Fibroblast of skin of left quadriceps (primary cell): Measurements from ENCODE around the gene PCDHA13.
"Not testable (repeated sequence)": the region's sequence is repeated elsewhere in the genome, so short reads cannot be mapped to it uniquely, and the experiment has no call there.

Source experiments
- DNase-seq, 2 experiments: peaks; one replicate each; pipeline ENCODE4 v3.0.0-alpha.2; 2013; ENCODE audit warnings: low read depth in 2 of 2

The PCDHA13 gene, protein sequence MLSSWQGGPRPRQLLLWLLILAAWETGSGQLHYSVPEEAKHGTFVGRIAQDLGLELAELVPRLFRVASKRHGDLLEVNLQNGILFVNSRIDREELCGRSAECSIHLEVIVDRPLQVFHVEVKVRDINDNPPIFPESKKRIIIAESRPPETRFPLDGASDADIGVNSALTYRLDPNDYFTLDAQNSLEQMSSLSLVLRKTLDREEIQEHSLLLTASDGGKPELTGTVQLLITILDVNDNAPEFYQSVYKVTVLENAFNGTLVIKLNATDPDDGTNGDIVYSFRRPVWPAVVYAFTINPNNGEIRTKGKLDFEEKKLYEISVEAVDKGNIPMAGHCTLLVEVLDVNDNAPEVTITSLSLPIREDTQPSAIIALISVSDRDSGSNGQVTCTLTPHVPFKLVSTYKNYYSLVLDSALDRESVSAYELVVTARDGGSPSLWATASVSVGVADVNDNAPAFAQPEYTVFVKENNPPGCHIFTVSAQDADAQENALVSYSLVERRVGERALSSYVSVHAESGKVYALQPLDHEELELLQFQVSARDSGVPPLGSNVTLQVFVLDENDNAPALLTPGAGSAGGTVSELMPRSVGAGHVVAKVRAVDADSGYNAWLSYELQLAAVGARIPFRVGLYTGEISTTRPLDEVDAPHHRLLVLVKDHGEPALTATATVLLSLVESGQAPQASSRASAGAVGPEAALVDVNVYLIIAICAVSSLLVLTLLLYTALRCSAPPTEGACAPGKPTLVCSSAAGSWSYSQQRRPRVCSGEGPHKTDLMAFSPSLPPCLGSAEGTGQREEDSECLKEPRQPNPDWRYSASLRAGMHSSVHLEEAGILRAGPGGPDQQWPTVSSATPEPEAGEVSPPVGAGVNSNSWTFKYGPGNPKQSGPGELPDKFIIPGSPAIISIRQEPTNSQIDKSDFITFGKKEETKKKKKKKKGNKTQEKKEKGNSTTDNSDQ

DNA sequence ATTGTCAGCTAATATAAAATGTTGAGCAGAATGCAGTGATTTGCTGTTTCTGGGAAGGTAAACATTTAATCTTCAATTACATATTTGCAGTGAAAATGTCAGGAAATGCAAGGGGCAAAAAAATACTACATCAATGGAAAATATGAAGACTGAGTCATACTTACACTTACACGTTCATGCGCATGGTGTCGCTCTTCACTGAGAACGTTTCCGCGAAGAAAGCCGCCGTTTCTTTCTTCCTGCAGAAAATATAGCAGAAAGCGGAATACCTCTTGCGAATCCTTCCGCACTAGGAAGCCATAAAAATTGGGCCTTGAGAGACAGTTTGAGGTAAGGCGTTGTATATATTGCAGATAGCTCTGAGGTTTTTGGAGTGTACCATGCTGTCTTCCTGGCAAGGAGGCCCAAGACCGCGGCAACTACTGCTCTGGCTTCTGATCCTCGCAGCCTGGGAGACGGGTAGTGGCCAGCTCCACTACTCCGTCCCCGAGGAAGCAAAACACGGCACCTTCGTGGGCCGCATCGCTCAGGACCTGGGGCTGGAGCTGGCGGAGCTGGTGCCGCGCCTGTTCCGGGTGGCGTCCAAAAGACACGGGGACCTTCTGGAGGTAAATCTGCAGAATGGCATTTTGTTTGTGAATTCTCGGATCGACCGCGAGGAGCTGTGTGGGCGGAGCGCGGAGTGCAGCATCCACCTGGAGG lies at the start of gene PCDHA13:
Gene PCDHA13, plus strand, starts transcription at position 236 of the 702 bp plus-strand sequence. Its CDS starts 145 bp downstream, at position 381.
- no peak for DNase-seq

DNA sequence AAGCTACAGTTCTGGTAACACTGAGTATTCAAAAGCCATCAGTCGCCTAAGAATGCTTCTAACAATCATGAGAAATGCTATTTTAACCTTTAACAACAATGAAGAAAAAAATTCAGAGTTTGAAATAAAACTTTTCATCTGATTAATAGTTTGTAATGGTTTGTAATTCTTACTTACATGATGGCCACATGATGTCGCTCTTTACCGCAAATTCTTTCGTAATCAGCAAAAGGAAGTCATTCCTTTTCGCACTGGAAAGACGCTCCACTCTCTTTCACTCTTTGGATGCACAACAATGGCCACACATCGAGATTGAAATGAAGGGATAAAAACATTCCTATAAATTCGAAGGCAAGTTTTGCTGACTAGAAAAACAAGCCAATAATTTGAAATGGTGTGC lies 47.9 kb upstream of the PCDHA13 start, which contains the start of gene PCDHA7:
Gene PCDHA7, plus strand, starts transcription at position 277 of the 400 bp plus-strand sequence. Its CDS starts 115 bp downstream, at position 392.
- peak in 1 of 2 experiments; percentile 1 for DNase-seq

DNA sequence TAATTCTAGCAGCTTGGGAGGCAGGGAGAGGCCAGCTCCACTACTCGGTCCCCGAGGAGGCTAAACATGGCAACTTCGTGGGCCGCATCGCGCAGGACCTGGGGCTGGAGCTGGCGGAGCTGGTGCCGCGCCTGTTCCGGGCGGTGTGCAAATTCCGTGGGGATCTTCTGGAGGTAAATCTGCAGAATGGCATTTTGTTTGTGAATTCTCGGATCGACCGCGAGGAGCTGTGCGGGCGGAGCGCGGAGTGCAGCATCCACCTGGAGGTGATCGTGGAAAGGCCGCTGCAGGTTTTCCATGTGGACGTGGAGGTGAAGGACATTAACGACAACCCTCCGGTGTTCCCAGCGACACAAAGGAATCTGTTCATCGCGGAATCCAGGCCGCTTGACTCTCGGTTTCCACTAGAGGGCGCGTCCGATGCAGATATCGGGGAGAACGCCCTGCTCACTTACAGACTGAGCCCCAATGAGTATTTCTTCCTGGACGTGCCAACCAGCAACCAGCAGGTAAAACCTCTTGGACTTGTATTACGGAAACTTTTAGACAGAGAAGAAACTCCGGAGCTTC lies 47.4 kb upstream of the PCDHA13 start:
- not testable (repeated sequence) for DNase-seq

DNA sequence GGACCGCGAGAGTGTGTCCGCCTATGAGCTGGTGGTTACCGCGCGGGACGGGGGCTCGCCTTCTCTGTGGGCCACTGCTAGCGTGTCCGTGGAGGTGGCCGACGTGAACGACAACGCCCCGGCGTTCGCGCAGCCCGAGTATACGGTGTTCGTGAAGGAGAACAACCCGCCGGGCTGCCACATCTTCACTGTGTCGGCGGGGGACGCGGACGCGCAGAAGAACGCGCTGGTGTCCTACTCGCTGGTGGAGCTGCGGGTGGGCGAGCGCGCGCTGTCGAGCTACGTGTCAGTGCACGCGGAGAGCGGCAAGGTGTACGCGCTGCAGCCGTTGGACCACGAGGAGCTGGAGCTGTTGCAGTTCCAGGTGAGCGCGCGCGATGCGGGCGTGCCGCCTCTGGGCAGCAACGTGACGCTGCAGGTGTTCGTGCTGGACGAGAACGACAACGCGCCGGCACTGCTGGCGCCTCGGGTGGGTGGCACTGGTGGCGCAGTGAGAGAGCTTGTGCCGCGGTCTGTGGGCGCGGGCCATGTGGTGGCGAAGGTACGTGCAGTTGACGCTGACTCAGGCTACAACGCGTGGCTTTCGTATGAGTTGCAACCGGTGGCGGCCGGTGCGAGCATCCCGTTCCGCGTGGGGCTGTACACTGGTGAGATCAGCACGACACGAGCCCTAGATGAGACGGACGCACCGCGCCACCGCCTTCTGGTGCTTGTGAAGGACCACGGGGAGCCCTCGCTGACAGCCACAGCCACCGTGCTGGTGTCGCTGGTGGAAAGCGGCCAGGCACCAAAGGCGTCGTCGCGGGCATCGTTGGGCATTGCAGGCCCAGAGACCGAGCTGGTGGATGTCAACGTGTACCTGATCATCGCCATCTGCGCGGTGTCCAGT lies 46.1 kb upstream of the PCDHA13 start:
- no peak for DNase-seq

DNA sequence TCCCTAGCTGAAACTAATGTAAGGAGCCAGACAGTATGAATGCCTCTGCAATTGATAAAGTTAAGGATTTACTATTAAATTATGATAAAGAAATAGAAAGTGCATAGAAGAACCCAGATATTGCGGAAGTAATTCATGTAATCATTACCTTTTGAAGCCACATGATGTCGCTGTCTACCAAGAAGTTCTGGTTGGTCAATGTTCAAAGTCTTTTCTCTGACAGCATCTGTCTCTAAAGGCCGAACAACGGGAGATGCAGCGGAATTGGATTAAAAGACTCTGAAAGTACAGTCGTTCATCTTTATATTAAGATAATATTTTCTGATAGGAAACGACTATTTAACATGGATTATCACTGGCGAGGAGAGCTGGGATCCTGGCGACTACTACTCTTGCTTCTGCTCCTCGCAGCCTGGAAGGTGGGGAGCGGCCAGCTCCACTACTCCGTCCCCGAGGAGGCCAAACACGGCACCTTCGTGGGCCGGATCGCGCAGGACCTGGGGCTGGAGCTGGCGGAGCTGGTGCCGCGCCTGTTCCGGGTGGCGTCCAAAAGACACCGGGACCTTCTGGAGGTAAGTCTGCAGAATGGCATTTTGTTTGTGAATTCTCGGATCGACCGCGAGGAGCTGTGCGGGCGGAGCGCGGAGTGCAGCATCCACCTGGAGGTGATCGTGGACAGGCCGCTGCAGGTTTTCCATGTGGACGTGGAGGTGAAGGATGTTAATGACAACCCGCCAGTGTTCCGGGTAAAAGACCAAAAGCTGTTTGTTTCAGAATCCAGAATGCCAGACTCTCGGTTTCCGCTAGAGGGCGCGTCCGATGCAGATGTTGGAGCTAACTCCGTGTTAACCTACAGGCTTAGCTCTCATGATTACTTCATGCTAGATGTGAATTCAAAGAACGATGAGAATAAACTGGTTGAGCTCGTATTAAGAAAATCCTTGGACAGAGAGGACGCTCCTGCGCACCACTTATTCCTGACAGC lies 40.7 kb upstream of the PCDHA13 start, which contains the start of gene PCDHA8:
Gene PCDHA8, plus strand, starts transcription at position 210 of the 985 bp plus-strand sequence. Its CDS starts 135 bp downstream, at position 345.
- DNase-seq = no peak

DNA sequence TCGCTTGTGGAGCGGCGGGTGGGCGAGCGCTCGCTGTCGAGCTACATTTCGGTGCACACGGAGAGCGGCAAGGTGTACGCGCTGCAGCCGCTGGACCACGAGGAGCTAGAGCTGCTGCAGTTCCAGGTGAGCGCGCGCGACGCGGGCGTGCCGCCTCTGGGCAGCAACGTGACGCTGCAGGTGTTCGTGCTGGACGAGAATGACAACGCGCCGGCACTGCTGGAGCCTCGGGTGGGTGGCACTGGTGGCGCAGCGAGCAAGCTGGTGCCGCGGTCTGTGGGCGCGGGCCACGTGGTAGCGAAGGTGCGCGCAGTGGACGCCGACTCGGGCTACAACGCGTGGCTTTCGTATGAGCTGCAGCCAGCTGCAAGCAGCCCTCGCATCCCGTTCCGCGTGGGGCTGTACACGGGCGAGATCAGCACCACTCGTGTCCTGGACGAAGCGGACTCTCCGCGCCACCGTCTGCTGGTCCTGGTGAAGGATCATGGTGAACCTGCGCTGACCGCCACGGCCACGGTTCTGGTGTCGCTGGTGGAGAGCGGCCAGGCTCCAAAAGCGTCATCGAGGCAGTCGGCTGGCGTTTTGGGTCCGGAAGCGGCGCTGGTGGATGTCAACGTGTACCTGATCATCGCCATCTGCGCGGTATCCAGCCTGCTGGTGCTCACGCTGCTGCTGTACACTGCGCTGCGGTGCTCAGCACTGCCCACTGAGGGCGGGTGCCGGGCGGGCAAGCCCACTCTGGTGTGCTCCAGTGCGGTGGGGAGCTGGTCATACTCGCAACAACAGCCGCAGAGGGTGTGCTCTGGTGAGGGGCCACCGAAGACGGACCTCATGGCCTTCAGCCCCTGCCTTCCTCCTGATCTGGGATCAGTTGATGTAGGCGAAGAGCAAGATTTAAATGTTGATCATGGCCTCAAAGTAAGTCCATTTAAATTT lies 38.9 kb upstream of the PCDHA13 start:
- DNase-seq = no peak

DNA sequence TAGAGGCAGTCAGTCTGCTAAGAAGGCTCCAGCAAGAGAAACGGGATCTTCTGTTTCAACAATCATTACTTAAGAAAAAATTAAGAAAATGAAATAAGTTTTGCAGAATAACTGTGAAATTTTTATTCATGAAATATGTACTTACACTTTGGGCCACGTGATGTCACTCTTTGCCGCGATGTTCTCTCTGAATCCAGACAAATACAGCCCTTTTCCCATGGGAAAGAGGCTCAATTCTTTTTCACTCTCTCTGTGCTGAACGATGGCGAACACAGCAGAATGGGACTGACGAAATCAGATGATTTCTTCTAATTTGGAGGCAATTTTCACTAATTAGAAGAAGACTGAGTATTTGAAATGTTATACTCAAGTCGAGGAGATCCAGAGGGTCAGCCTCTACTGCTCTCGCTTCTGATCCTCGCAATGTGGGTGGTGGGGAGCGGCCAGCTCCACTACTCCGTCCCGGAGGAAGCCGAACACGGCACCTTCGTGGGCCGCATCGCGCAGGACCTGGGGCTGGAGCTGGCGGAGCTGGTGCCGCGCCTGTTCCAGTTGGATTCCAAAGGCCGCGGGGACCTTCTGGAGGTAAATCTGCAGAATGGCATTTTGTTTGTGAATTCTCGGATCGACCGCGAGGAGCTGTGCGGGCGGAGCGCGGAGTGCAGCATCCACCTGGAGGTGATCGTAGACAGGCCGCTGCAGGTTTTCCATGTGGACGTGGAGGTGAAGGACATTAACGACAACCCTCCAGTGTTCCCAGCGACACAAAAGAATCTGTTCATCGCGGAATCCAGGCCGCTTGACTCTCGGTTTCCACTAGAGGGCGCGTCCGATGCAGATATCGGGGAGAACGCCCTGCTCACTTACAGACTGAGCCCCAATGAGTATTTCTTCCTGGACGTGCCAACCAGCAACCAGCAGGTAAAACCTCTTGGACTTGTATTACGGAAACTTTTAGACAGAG lies 33.5 kb upstream of the PCDHA13 start, which contains the start of gene PCDHA9:
Gene PCDHA9, plus strand, starts transcription at position 244 of the 964 bp plus-strand sequence. Its CDS starts 114 bp downstream, at position 358.
- DNase-seq = not testable (repeated sequence)

DNA sequence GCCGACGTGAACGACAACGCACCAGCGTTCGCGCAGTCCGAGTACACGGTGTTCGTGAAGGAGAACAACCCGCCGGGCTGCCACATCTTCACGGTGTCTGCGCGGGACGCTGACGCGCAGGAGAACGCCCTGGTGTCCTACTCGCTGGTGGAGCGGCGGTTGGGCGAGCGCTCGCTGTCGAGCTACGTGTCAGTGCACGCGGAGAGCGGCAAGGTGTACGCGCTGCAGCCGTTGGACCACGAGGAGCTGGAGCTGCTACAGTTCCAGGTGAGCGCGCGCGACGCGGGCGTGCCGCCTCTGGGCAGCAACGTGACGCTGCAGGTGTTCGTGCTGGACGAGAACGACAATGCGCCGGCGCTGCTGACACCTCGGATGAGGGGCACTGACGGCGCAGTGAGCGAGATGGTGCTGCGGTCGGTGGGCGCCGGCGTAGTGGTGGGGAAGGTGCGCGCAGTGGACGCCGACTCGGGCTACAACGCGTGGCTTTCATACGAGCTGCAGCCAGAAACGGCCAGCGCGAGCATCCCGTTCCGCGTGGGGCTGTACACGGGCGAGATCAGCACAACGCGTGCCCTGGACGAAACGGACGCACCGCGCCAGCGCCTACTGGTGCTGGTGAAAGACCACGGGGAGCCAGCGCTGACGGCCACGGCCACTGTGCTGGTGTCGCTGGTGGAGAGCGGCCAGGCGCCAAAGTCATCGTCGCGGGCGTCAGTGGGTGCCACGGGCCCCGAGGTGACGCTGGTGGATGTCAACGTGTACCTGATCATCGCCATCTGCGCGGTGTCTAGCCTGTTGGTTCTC lies 31.9 kb upstream of the PCDHA13 start:
- not testable (repeated sequence) for DNase-seq

DNA sequence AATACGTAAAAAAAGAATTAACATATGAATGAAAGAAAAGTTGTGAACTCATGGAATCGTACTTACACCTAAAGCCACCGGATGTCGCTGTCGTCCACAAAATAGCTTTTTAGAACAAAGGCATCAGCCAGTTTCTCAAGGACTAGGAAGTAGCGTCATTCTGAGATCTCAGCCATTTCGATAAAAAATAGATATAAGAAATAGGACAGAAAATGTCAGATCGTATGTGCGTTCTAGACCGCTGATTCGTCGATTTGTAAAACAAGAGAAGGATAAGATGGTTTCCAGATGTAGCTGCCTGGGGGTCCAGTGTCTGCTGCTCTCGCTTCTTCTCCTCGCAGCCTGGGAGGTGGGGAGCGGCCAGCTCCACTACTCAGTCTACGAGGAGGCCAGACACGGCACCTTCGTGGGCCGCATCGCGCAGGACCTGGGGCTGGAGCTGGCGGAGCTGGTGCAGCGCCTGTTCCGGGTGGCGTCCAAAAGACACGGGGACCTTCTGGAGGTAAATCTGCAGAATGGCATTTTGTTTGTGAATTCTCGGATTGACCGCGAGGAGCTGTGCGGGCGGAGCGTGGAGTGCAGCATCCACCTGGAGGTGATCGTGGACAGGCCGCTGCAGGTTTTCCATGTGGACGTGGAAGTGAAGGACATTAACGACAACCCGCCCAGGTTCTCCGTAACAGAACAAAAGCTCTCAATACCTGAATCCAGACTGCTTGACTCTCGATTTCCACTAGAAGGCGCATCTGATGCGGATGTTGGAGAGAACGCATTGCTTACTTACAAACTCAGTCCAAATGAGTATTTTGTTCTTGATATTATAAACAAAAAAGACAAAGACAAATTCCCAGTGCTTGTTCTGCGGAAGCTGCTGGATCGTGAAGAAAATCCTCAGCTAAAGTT lies 25.9 kb upstream of the PCDHA13 start, which contains the start of gene PCDHA10:
Gene PCDHA10, plus strand, starts transcription at position 126 of the 903 bp plus-strand sequence. Its CDS starts 152 bp downstream, at position 278.
- DNase-seq = no peak

DNA sequence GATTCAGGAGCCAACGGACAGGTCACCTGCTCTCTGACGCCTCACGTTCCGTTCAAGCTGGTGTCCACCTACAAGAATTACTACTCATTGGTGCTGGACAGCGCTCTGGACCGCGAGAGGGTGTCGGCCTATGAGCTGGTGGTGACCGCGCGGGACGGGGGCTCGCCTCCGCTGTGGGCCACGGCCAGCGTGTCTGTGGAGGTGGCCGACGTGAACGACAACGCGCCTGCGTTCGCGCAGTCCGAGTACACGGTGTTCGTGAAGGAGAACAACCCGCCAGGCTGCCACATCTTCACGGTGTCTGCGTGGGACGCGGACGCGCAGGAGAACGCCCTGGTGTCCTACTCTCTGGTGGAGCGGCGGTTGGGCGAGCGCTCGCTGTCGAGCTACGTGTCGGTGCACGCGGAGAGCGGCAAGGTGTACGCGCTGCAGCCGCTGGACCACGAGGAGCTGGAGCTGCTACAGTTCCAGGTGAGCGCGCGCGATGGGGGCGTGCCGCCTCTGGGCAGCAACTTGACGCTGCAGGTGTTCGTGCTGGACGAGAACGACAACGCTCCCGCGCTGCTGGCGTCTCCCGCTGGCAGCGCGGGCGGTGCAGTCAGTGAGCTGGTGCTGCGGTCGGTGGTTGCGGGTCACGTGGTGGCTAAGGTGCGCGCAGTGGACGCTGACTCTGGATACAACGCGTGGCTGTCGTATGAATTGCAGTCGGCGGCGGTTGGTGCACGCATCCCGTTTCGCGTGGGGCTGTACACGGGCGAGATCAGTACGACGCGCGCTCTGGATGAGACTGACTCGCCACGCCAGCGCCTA lies 24.5 kb upstream of the PCDHA13 start:
- DNase-seq = no peak

DNA sequence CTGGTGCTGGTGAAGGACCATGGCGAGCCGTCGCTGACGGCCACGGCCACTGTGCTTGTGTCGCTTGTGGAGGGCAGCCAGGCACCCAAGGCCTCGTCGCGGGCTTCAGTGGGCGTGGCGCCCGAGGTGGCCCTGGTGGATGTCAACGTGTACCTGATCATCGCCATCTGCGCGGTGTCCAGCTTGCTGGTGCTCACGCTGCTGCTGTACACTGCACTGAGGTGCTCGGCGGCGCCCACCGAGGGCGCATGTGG lies 24.0 kb upstream of the PCDHA13 start:
- DNase-seq = no peak

DNA sequence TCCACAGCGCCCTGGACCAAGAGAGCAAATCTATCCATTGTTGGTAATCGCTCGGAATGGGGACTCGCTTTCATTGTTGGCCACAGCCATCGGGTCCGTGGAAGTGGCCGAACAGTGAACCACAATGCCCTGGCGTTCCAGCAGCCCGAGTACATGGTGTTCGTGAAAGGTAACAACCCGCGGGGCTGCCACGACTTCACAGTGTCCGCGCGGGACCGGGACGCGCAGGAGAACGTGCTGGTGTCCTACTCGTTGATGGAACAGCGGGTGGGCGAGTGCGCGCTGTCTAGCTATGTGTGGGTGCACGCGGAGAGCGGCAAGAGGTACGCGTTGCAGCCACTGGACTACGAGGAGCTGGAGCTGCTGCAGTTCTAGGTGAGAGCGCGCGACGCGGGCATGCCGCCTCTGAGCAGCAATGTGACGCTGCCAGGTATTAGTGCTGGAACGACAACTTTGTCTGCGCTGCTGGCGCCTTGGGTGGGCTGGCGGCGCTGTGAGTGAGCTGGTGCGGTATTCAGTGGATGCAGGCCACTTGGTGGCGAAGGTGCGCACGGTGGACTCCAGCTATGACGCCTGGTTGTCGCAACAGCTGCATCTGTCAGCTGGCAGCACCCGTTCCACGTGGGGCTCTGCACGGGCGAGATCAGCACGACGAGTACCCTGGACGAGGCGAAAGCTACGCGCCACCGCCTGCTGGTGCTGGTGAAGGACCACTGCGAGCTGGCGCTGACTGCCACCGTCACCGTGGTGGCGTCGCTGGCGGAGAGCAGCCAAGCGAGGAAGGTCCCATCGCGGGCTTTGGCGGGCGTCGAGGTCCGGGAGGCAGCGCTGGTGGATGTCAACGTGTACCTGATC lies 19.3 kb upstream of the PCDHA13 start:
- DNase-seq = no peak
